GM21825 (cell line): ENCODE measurements around the gene TSSK3.
"Not testable (repeated sequence)": the region's sequence is repeated elsewhere in the genome, so short reads cannot be mapped to it uniquely, and the experiment has no call there.

Experiments used
- ATAC-seq: cut with Tn5 transposase; IDR thresholded peaks from one replicate; pipeline ENCODE4 v1.9.1; 2021; ENCODE audit warnings: mild to moderate bottlenecking, moderate library complexity; ENCODE audit not compliant: unreplicated experiment

Gene TSSK3

DNA sequence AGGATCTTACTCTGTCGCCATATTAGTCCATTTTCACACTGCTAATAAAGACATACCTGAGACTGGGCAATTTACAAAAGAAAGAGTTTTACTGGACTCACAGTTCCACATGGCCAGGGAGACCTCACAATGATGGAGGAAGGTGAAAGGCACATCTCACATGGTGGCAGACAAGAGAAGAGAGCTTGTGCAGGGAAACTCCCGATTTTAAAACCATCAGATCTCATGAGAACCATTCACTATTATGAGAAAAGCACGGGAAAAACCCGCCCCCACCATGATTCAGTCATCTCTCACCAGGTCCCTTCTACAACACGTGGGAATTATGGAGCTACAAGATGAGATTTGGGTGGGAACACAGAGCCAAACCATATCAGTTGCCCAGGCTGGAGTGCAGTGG is 34.2 kb downstream of the TSSK3 start:
- ATAC-seq, result not testable (repeated sequence)

DNA sequence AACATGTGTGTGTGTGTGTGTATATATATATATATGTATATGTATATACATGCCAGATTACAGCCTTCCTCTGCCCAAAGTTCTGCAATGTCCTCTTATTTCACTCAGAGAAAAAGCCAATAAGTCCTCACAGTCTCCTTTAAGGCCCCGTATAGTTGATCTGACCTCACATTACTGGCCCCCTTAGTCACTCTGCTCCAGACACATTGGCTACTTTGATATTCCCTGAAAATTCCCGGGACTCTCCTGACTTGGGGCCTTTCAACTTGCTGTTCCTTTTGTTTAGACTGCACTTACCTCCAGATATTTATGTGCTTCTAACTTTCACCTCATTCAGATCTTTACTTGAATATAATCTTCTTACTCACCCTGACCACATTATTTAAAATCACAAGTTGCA is 36.1 kb downstream of the TSSK3 start:
- ATAC-seq, result no peak

DNA sequence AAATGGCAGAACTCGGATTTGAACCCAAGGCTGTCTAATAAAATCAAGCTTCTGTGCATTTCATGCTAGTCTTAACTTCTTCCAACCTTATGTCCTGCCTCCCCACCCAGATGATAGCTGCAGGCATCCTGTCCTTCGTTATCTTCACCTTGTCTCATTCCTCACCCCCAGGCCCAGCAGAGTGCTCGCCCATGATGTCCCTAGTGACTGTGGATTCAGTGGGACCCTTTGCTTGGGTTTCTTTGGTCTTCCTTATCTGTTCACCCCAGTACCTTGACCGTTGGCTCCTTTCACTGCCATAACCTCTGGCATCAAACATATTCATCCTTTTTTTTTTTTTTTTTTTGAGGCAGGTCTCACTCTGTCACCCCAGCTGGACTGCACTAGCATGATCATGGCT is 37.5 kb downstream of the TSSK3 start:
- no peak for ATAC-seq

DNA sequence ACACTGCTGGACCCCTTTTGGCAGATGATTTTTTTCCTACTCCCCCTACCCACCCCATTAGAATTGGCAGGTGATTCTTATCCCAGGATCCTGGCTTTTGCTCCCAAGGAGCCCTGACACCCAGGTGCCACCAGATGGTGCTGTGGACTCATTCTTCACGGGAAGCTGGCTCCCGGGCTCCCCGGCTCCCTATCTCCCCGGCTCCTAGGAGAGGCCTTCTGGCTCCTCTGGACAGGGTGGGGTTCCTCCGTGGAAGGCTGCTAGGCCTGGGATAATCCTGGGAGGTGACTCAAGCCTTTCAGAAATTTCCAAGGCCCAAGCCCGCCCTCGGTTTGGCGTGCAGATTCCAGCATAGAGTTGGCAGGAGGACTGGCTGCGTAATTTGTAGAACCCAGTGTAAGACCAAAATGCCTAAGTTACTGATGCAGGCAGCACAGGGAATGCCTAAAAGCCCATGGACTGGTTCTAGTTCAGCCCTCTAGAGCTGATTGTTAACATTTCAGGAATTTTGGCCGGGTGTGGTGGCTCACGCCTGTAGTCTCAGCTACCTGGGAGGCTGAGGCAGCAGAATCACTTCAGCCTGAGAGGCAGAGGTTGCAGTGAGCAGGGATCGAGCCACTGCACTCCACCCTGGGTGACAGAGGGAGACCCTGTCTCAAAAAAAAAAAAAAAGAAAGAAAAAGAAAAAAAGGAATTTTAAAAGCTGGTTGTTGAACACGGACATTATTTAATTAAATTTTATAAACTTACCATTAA is 38.7 kb downstream of the TSSK3 start:
- ATAC-seq, result no peak

DNA sequence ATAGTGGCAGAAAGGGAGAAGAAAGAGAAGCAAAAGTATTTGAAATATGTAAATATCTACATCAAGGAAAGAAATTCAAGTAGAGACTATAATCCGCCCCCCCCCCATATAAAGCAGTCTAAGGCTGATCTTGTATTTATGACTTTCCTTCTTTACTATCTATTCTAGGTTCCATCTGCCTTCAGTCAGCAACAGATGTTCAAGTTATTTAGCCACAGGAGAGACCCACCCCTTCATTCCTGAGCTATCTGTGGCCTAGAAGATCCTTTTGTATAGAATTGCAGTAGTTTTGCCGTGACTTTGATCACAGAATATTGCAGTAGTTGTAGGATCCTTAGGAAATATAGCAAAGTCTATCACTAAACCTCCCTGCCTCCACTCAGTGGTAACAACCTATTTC is 42.6 kb downstream of the TSSK3 start:
- no peak for ATAC-seq

GRCh38 chr1:32405672-32406467 is 43.5 kb downstream of the TSSK3 start:
- no peak for ATAC-seq

DNA sequence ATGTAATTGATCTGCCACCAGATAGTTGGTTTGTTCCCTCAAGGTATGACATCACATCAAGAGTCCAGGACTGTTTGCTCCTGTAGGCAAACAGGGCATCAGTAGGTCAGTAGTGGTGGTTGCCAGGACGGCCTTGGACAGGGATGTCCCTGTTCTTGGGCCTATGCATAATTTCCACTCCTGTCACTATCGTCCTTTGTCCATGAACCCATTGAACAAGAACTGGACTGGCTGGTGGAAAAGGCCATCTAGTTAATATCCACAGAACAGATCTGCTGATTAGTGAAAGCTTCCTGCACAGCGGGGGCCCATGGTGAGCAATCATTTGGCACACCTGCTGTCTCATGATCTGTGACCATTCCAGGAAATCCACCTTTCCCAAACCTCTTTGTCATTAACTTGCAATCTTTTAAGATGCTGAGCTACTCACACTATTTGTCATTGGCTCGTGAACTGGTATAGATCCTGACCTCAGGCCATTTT is 44.3 kb downstream of the TSSK3 start:
- ATAC-seq, result no peak

DNA sequence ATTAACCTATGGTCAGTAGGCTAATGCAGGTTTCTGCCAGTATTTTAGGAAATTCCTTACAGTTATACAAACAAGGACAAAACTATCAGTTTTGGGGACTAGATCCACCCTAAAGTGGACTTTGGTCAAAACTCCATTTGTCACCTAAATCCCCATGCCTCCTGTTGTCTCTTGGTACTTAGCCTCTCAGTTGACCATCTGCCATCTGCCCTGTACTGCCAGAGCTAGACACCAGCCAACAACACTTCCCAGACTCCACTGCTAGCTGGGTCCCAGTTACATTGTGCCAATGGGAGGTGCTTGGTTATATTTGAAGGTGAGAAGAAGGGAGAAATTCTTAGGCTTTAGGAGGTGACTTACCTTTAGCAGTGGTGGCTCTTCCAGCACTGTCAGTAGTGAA is 48.9 kb downstream of the TSSK3 start:
- no peak for ATAC-seq

DNA sequence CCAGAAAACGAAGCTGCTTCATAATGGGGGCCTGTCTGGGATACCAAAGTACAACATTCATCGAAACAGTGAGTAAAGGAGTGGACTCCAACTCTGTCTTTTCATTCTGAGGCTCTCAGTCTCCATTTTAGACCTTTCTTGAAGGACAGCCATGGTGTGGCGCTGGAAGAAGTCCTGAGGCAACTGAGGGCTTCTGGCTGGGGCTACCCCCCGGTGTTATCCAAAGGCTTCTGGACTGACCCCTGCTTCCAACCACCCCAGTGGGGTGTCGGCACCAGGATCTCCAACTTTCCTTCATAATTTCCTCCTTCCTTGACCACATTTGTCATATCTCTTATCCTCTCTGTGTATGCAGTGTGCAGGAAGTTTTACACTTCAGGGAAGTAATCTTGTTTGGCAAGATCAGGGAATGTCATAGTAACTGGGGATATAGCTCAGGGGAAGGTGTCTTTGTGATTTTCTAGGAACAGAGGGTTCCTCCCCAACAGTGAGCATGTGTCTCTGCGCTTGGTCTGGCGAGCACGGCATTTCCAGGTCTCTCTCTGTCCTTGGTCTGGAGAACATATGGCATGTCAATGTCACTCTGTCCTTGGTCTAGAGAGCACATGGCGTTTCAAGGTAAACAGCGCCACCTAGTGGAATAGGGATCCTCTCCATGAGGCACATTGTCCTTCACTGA is 51.3 kb downstream of the TSSK3 start:
- ATAC-seq, result no peak
